LNCaP clone FGC (cell line): ENCODE measurements around the gene CNTN6.

ENCODE experiments used
- DNase-seq: peaks from one replicate; pipeline ENCODE4 v3.0.0-alpha.2; 2011; ENCODE audit warnings: low read depth
- H3K4me3 ChIP-seq: 2 replicates; pipeline ENCODE4 v1.5.1; 2011; ENCODE audit warnings: mild to moderate bottlenecking, low read depth, low read length, control low read depth
- CTCF ChIP-seq: IDR thresholded peaks from 2 replicates; pipeline ENCODE4 v1.5.1; 2012; ENCODE audit warnings: mild to moderate bottlenecking; ENCODE audit not compliant: control insufficient read depth, insufficient read depth; ENCODE audit errors: extremely low read depth

Gene CNTN6

GRCh38 chr3:1191026-1191425 lies 98.2 kb downstream of the CNTN6 start:
- no peak for DNase-seq
- no peak for TF ChIP-seq CTCF
- no peak overlapping the region for H3K4me3 ChIP-seq

GRCh38 chr3:1195947-1196346 lies 103.1 kb downstream of the CNTN6 start:
- no peak for TF ChIP-seq CTCF
- no peak for DNase-seq
- no peak overlapping the region for H3K4me3 ChIP-seq

DNA sequence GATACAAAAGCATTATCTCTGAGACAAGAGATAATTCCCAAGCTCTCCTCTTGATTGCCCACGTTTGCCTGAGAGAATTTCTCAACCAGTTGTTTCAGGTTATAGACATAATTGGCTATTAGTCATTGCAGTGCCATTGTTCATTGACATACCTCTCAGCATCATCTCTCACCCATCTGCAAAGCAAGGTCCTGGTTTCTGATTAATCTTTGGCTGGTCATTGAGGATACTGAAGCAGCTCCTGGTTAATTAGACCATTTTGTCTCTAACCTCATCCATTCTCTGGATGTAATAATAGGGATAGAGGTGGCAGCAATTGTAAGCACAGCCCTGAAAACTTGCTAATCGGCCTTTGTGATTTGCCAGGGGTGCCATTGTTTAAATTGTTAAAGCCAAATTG lies 104.2 kb downstream of the CNTN6 start:
- no peak for TF ChIP-seq CTCF

DNA sequence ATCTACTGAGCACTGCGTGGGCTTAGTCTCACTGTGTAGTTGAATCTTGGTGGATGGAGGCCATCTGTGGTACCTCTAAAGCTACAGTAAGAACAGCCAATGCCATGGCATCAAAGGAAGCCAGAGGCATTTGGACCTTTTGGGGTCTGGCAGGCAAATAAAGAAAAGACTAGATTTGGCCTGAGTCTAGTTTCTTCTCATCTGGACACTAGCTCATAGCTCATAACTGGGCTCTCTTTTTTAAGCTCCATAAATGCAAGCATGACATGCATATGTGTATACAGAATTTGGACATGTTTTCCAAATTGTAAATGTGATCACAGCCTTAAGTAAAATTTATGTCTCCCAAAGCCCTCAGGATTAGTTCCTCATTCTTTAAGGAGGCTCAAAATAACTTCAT lies 107.5 kb downstream of the CNTN6 start:
- no peak overlapping the region for H3K4me3 ChIP-seq
- no peak for DNase-seq
- TF ChIP-seq CTCF = no peak

More for the DNA sequence above, 104.2 kb downstream of the CNTN6 start:
- no peak for DNase-seq
- H3K4me3 ChIP-seq = no peak overlapping the region

GRCh38 chr3:1207904-1208303 lies 115.1 kb downstream of the CNTN6 start:
- TF ChIP-seq CTCF = no peak

GRCh38 chr3:1214933-1215332 lies 122.1 kb downstream of the CNTN6 start:
- DNase-seq = no peak
- TF ChIP-seq CTCF = no peak
- no peak overlapping the region for H3K4me3 ChIP-seq

More at GRCh38 chr3:1207904-1208303, 115.1 kb downstream of the CNTN6 start:
- no peak for DNase-seq
- no peak overlapping the region for H3K4me3 ChIP-seq

- no peak overlapping the region for H3K4me3 ChIP-seq
- TF ChIP-seq CTCF = no peak
- DNase-seq = no peak
These were observed 124.0 kb downstream of the CNTN6 start for GRCh38 chr3:1216856-1217255.
